PFSK-1 (cell line): ENCODE data around the gene GHR.

Experiments used
- FOXP2 ChIP-seq: optimal IDR thresholded peaks from 2 replicates; pipeline ENCODE3; 2011; ENCODE audit warnings: borderline replicate concordance, control low read depth, inconsistent platforms; ENCODE audit not compliant: insufficient read depth; ENCODE audit errors: extremely low read length, extremely low read depth
- POLR2AphosphoS5 ChIP-seq: IDR thresholded peaks from 2 replicates; pipeline ENCODE4 v1.6.1; 2012; ENCODE audit warnings: low read depth, mild to moderate bottlenecking, control low read depth, low read length, moderate library complexity
- SIN3A ChIP-seq: IDR thresholded peaks from 2 replicates; pipeline ENCODE4 v1.6.1; 2012; ENCODE audit warnings: mild to moderate bottlenecking, low read length, moderate library complexity, borderline replicate concordance; ENCODE audit not compliant: insufficient read depth
- TAF1 ChIP-seq: IDR thresholded peaks from 2 replicates; pipeline ENCODE4 v1.6.1; 2012; ENCODE audit warnings: low read length, control low read depth, borderline replicate concordance; ENCODE audit not compliant: insufficient read depth
- TF ChIP-seq, protein P1 (sequence below), 2 experiments: IDR thresholded peaks; 2 replicates each; pipeline versions ENCODE4 v1.6.1 to v1.8.0; 2011 to 2012; ENCODE audit warnings: low read depth in 2 of 2, low read length in 2 of 2, control low read depth in 1 of 2, inconsistent platforms in 1 of 2, mild to moderate bottlenecking in 1 of 2, moderate library complexity in 1 of 2; ENCODE audit not compliant: insufficient read depth in 1 of 2

GHR gene

DNA sequence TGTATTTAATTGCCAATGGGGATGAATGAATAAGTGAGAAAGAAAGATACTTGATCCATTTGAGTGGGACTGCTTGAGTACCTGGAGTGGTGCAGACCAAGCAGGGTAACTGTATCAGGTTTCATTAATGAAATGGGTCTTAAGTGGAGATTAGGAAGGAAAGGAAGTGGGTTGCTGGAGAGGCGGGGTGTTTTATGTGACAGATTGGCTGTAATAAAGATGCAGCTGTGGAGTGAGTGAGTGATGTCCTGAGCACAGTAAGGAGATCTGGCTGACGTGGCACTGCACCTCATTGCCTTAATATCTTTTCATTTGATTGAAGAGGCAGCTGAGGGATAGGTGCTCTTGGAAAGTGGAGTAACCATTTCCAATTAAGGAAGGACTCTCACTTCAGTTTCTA, 172.4 kb downstream of the GHR start:
- TF ChIP-seq TAF1 (no peak), POLR2AphosphoS5 (no peak)

DNA sequence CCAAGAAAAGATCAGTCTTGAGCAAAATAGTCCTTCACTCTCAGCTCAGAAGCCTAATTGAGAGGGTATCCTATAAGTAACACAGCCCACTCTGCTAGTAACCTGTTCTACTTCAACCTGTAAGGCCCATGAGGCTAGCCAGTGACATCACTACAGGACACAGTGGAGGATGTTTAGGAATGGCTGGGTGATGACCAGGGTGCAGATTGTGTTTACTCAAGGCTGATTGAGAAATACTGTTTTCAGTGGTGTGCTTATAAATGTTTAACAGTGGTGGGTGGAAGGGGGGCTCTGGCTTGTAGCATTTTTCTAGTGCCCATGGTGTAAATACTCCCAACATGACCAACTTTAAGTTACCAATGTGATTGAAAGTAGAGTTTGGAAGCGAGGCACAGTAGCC, 173.6 kb downstream of the GHR start:
- TF ChIP-seq SIN3A (no peak), TAF1 (no peak)

DNA sequence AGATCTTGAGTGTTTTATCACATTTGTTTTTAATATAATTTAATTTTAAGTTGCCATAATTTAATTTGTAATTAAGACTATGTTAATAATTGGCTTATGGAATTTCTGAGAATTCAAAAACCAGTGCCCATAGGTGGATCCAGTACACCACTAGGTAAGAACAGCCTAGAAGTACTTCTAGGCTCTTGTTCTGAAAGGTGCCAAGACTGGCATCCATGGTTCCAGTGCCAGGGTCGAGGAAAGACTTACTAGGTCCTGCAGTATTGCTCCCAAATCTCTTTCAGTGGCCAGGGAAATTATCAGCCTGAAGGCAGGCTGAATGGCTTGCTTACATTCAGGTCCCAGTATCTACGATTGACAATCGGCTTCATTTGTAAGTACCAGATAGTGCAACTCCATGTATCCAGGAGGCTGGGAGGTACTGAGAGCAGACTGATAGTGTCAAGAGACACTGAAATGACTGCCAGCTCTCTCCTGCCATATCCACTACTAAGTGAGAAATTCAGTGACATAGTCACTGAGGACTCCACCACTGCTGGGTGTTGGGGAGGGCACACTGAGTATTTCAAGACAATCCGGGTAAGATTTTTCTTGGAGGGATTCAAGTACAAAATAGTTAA, 174.2 kb downstream of the GHR start:
- TF ChIP-seq FOXP2 (no peak), TAF1 (no peak), POLR2AphosphoS5 (no peak), SIN3A (no peak)
- TF ChIP-seq, protein P1, sequence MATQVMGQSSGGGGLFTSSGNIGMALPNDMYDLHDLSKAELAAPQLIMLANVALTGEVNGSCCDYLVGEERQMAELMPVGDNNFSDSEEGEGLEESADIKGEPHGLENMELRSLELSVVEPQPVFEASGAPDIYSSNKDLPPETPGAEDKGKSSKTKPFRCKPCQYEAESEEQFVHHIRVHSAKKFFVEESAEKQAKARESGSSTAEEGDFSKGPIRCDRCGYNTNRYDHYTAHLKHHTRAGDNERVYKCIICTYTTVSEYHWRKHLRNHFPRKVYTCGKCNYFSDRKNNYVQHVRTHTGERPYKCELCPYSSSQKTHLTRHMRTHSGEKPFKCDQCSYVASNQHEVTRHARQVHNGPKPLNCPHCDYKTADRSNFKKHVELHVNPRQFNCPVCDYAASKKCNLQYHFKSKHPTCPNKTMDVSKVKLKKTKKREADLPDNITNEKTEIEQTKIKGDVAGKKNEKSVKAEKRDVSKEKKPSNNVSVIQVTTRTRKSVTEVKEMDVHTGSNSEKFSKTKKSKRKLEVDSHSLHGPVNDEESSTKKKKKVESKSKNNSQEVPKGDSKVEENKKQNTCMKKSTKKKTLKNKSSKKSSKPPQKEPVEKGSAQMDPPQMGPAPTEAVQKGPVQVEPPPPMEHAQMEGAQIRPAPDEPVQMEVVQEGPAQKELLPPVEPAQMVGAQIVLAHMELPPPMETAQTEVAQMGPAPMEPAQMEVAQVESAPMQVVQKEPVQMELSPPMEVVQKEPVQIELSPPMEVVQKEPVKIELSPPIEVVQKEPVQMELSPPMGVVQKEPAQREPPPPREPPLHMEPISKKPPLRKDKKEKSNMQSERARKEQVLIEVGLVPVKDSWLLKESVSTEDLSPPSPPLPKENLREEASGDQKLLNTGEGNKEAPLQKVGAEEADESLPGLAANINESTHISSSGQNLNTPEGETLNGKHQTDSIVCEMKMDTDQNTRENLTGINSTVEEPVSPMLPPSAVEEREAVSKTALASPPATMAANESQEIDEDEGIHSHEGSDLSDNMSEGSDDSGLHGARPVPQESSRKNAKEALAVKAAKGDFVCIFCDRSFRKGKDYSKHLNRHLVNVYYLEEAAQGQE (IDR thresholded peaks at IDR 0.05; ENCODE audit: insufficient read depth in 1 of 2, low read depth in 2 of 2, low read length in 2 of 2), result no peak

DNA sequence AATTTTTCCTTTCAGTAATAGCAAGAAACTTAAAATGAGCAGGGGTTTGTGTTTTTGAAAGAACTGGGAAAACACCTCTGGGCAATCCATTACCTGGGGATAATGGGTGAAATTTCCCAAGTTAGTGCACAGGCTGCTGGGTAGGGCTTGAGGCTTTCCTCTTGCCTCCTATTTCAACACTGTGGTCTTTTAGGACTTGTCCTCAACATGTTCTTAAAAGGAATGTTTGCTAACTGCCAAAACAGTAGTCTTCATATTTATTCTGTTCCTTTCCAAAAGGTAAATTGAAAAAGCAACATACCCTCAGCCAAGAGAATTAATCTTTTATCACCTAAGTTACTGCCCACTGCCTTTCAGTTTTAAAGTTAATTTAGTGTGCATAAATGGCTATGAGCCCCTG, 175.1 kb downstream of the GHR start:
- TF ChIP-seq SIN3A (no peak), FOXP2 (no peak), POLR2AphosphoS5 (no peak), TAF1 (no peak)
- TF ChIP-seq, protein P1 (IDR thresholded peaks at IDR 0.05; ENCODE audit: insufficient read depth in 1 of 2, low read depth in 2 of 2, low read length in 2 of 2), result no peak

DNA sequence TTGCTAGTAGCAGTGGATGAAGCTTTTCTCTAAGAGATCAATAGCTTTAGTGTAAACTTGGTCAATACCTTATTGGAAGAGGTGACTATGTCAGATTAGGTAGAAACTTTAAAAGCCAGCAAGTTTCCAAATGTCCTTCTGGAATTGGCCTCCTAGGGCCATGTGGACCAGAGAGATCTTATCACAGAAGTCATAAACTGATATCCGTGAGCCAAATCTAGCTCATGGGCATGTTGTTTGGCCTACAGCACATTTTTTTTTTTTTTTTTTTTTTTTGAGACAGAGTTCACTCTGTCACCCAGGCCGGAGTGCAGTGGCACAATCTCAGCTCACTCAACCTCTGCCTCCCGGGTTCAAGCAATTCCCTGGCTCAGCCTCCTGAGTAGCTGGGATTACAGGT, 175.9 kb downstream of the GHR start:
- no peak for TF ChIP-seq SIN3A
- no peak for TF ChIP-seq POLR2AphosphoS5
- no peak for TF ChIP-seq FOXP2
- TF ChIP-seq TAF1, result no peak
- TF ChIP-seq, protein P1 (IDR thresholded peaks at IDR 0.05; ENCODE audit: insufficient read depth in 1 of 2, low read depth in 2 of 2, low read length in 2 of 2), result no peak

DNA sequence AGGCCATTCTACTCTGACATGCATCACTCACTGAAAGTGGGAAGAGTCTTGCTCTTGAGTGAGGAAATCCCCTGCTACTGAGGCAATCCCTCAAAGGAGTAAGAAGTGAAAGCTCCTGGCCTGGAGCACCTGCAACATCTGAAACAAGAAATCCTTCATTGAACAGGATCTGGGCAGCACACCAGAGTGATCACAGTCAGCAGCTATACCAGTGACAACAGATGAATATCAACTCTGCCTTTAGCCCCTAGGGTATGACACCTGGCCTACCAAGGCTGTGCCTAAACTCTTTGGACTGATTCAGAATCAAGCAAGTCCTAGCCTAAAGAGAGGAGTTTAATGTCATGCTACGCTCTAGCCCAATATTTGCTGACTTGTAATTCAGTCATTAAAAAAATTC, 177.2 kb downstream of the GHR start:
- TF ChIP-seq POLR2AphosphoS5 (no peak), FOXP2 (no peak), TAF1 (no peak)

DNA sequence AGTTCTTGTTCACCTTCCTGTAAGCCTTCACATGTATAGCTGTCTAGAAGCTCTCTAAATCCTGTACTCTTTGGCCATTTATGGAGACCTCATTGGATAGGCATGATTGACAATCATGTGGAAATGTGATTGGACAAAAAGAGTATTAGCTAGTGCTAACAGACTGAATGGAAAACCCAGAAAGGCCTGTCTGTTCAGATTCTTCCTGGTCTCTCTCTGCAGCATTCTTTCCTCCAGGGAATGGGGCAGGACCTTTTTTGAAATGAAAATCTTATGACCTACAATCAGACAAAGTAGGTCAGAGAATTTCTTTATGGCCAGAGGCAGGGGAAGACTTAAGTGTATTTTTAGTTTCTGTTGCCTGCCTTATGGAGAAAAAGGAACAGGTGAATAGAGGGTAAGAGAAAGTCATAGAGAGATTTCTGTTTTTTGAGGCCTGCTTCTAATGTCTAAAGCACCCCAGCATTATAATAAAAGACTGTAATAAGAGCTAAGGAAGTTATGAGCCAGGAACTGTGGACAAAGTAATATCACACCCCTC, 181.0 kb downstream of the GHR start:
- TF ChIP-seq POLR2AphosphoS5 (no peak), FOXP2 (no peak), SIN3A (no peak), TAF1 (no peak)
- TF ChIP-seq, protein P1 (IDR thresholded peaks at IDR 0.05; ENCODE audit: insufficient read depth in 1 of 2, low read depth in 2 of 2, low read length in 2 of 2), result no peak
